OCI-M1 (cell line): ENCODE results near the gene NHLH2.

Source experiments
- DNase-seq: peaks from one replicate; lab custom pipeline; 2025; lab: John Stamatoyannopoulos, UW

The NHLH2 gene

DNA sequence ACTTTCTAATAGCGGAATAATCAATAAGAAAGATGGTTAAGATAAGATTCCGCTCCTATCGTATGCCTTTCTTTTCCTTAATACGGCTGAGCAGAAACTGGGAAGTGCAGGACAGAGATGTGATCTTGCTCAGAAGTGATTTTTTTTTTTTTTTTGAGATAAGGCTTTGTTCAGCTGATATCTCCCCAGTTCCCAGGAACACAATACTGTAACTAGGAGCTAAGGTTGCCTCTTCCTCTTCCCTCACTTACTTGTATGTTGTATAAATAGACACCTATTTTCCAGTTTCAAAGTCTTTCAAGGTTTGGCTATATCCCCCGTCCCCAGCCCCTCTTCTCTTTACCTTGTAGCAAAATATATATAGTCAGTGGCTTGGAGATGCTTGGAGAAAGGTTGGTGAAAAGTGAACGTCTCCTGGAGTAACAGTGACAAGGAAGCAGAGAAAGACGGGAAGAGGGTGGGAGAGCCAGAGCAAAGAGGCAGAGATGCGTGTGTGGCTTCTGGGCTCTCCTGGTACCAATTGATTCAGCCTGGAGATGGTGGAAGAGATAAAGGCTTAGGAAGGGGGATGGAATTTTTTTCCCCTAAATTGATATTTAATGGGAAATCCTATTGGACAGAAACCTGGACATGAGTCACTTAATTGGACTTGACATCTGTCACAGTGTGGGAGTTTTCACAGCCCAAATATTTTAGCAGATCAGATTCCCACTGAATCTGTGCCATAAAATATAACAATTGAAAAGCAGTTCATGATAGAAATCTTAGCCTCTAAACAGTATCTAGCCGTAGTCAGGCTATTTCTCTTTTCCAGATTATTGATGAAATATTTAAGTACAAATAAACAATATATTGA is at the start of gene NHLH2:
Gene NHLH2, minus strand, starts transcription at position 522 of the 856 bp plus-strand sequence. CDS start 2,754 bp downstream, outside the sequence.
- no peak for DNase-seq

DNA sequence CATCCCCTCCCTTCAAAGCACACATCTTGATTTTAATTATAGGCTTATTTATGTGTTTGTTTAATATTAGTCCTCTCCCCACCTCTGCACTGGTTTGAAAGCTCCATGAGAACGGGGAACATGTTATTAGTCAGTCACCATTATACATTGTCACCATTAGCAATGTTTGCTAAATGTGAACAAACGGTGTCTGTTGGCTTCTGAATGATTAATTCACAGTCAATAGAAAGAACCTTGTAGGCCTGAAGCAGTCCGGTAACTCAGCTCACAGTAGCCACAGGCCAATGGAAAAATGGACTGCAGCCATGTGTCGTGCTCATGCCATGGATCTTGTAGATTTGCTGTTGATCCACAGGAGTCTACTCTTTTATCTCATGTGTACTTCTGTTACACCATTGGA is 49.7 kb upstream of the NHLH2 start:
- no peak for DNase-seq

DNA sequence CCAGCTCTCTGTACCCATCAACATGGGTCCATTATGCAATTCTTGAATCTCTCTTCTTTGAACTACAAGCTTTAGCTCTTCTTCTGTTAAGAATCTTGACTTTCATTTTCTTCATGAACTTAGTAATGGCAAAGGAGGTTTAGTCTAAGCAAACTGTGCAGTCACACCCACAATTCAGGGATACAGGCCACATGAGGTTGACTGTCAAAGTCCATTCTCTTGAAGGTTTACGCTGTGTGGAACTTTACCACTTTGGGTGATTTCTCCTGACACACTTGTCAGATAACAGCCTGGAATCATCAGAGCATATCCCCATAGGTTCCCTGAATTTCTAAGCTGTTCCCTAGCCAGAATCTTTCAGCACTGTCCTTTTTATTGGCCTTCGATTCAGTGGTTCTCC is 48.0 kb upstream of the NHLH2 start:
- no peak for DNase-seq

DNA sequence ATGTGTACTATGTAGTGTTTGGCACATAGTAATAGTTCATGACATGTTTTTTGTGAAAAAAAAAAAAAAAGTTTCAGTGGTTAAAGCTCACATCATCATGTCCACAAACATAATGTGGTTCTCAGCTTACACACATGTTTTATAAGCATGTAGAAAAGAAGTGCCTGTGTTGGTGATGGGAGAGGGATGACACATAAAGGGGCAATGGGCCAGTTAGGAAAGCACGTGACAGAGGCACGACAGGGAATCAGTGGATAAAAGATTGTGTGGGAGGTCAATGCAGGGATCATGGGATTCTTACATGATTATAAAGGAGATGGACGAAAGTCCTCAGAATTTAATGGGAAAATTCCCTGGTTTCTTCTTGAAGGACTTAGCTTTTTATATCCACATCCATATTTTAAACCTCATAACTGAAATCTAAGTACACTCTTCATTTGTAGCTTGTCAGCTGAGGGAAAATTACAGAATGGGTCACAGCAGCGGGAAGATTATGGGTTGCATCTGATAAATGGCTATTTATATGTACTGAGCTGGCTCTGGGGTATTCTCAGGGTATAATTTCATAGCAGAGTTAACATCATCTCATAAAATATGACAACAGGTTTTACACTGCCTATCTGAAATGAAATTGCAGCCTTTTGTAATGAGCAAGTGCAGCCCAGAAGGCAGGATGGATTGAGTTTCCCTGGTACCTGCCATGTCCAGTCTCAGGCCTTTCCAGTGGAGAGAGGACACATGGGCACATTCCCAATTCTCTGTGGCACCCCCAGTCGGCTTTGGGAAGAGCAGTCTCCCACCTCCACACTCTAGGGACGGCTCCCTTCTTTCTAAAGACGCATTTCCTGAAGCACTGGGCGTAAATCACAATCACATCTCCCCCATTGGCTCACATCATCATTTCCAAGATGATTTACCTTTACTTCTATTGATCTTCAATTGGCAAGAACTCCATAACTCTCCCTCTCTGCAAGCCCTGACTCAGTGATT is 42.3 kb upstream of the NHLH2 start:
- no peak for DNase-seq

DNA sequence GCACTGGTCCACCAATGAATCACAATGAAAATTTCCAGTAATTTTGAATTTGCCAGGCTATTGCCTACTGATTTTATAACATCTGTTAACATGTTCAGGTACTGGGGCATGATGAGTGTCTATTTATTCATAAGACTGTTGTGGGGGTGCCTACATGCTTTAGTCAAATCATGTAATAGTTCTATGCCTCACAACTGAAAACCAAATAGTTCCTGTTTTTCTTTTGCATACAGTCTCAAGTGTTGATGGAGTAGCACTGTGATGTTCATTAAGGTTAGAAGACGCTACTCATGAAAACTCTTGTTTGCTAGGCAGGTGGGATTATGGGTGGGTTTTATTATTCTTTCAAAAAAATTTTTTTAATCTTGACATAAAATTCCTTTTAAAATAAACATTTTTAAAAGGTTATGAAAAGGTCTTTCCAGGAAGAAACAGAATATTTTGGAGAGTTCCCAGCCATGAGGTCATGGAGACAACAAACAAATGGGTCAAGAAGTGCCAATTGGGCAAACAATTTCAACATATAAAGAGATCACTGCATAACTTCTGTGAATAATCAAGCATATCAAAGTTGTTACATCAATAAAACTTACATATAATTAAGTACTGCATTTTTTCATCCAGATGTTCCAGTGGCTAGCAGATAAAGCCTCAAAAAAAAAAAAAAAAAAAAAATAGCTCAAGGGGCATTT is 40.2 kb upstream of the NHLH2 start:
- DNase-seq = no peak

DNA sequence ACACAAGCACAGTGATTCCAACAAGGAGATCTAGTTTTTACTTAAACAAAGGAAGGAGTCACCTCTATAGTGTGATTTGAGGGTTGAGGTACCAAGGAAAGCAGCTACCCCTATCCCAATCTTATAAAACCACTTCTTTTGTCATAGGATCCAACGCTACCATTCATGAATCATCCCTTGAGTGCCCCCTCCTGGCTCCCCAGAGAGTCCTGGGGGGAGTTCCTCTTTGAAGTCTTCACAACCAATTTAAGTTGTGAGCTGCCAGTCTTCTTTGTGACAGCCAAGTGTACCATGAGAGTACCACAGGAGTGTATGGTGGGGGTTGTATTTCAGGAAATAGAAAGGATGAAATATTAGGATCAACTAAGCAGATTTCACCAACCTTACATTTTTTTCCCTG is 39.1 kb upstream of the NHLH2 start:
- peak; percentile 31 for DNase-seq

DNA sequence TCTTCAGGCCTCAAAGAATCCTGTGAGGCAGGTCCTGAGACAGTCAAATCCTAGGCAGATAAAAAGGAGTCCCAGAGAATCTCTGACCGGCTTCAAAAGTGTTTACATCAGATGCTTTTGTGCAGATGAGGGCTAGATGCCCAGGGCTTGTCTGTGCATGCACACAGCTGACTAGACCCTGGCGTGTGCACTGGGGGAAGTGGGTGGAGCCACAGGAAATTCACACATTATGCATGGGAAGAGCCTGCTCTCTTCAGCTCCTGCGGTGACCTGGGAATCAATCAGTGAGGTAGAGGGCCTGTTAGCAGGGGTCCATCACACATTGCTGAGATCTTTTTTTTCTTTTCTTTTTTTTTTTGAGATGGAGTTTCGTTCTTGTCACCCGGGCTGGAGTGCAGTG is 36.6 kb upstream of the NHLH2 start:
- no peak for DNase-seq

DNA sequence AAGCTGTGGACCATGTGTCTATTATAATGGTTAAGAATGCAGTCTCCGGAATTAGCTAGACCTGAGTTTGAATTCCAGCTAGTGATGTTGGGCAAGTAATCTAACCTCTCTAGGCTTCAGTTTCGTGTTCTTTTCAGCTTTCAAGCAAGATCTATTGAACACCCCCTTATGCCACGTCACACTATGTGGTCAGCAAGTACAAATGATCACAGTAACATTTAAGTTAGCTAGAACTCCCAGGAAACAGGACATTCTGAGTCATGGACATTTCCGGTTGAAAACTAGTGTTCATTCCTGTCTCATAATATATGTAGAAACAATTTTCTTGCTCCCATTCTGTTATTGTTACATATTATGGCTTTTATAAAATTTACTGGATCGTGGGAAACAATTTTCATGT is 34.0 kb upstream of the NHLH2 start:
- no peak for DNase-seq

DNA sequence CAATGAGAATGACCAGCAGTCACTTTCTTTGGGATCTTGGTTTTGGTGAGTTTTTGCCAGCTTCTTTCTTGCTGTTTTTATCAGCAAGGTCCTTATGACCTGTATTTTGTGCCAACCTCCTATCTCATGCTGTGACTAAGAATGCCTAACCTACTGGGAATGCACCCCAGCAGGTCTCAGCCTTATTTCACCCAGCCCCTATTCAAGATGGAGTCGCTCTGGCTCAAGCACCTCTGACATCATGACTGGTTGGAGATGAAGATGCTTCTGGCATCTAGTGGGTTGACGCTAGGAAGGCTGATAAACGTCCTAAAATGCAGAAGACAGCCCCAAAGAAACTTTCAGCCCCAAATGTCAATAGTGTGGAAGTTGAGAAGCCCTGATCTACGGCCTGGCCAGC is 33.6 kb upstream of the NHLH2 start:
- no peak for DNase-seq

DNA sequence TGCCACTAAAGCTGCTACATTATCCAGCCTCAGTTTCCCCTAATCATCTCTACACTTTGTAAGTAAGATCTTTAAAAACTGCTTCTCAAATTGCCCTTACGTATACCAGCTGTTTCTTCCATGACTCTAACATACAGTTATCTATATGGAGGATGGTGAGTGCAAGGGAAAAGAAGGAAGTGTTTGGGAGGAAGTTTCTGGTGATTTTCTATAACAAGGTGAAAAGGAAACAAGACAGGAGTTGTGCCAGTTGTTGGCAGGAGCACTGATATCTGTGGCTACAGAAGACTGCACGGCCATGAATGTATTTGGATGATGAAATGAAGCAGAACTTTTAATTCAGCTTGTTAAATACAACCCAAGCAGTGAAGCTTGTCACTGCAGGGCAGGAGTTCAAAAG is 32.3 kb upstream of the NHLH2 start:
- DNase-seq = peak; percentile 16

DNA sequence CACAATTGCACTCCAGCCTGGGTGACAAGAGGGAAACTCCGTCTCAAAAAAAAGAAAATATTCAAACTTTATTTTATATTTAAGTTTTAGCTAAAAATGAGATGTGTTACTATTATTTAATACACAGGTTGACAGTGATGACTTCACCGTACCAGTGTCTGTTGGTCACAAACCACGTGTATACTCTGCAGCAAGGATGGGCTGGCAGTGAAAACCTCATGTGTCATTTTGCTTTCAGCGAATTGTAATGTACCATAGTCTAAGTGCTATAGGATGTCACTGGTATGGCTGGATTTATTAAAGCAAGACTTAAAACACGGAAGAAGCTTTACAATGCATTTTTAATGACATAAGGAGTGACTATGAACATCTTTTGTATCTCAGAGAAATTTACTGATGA is 28.1 kb upstream of the NHLH2 start:
- DNase-seq = no peak

DNA sequence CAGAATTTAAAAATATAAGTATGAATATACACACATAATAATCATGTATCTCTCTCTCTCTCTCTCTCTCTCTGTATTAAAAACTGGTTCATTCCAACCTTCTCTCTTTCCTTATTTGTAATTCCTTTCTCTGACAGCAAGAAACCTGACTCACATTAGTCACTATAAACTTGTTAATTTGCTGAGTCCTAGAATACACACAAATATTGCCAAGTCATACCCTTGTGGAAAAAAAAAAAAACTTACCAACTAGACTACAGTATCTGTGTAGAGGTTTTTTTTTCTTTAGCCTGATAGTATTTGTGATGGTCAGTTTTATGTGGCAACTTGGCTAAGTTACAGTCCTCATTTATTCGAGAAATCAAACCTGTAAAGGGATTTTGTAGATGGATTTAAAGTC is 26.3 kb upstream of the NHLH2 start:
- peak; percentile 18 for DNase-seq

DNA sequence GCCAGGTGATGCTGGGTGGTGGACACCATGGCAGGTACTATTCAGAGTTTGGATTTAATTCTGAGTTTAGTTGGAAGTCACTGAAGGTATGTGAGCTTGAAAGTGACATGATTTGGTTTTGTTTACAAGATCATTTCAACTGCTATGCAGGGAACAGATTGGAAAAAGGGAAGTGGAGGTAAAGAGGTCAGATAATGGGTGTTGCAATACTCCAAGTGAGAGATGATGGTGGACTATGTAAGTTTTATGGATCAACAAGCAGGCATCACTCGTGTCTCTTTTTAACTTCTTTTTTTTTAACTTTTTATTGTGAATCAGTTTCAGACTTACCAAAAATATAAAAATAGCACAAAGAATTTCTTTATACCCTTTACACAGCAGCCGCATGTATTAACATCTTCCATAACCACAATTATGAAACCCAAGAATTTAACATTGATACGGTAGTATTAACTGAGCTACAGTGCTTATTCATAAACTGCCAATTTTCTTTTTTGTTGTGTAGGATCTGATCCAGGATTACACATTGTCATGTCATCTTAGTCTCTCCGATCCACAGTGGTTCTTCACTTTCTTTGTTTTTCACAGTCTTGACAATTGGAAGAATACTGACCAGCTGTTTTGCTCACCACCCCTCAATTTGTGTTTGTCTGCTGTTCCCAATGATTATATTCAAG is 24.9 kb upstream of the NHLH2 start:
- peak; percentile 60 for DNase-seq

DNA sequence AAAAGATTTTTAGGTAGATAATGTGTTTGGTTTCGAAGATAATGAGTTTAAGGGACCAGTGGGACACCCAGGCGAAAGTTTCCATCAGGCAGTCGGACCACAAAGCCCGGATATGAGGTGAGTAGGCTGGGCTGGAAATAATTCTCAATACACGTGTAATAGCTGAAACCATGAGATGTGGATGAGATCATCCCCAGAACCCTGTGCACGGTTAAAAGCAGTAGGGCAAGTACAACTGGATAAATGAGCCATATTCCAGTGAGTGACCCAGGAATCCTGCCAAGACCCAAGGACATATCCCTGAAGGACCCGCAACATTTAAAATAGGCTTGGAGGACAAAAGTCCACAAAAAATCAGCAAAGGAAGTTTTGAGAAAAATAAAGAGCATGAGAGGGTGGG is 21.5 kb upstream of the NHLH2 start:
- DNase-seq = no peak

DNA sequence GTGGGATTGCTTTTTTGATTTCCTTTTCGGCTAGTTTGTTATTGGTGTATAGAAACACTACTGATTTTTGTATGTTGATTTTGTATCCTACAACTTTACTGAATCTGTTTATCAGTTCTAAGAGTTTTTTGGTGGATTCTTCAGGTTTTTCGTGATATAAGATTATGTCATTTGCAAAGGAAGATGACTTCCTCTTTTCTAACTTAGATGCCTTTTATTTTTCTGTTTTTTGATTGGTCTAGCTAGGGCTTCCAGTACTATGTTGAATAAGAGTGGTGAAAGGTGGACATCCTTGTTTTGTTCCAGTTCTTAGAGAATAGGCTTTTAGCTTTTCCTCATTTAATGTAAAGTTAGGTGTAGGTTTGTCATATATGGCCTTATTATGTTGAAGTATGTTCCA is 13.1 kb upstream of the NHLH2 start:
- peak; percentile 40 for DNase-seq

DNA sequence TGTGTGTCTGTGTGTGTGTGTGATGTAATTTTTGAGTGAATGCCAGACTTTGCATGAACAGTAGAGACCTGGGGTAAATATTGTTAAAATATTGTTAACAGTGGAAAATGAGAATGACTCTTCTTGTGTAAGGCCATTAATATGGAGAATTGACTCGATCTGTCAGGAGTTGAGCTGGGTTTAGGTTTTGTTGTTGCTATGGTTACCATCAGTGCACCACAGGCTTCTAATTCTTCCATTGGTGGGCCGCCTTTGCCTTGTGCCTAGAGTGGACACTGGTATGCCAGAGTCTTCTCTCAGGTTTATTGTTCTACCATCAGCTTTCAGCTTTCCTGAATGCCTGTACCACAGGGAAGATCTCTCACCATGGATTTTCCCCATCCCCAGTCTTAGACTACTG is 10.0 kb upstream of the NHLH2 start:
- no peak for DNase-seq

DNA sequence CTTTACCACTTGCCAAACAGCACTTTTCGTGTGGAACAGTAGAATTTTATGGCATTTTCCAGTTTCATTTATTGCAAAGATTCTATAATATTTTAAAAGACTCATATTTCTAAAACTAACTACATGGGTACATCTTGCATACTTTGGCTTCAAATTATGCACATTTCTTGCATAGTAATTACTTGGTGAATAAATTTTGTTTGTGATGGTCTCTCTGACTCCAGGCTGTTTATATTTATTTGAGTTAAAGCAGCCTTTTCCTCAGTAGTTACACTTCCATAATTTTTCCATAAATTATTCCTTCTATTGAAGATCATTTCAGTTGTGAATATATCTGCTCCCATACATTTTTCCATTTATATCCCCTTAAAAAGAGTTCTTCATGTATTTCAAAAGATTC is 6.9 kb upstream of the NHLH2 start:
- no peak for DNase-seq

DNA sequence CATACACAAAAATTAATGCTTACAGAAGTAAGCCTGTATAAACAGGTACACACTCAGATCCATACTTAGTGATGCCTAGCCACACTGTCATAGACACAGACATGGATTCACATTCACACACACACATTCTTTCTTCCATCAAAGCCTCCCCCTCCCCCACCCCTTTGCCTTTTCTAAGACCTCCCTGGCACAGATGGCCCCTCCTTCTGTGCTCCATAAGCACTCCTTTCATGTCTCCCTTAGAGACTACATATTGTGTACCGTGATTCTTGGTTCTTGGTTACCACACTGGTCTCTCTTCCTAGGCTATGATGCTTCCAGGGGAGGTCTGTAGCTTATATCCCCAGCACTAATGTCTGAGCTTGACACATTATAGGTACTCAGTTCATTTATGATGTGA is 2.0 kb upstream of the NHLH2 start:
- no peak for DNase-seq

DNA sequence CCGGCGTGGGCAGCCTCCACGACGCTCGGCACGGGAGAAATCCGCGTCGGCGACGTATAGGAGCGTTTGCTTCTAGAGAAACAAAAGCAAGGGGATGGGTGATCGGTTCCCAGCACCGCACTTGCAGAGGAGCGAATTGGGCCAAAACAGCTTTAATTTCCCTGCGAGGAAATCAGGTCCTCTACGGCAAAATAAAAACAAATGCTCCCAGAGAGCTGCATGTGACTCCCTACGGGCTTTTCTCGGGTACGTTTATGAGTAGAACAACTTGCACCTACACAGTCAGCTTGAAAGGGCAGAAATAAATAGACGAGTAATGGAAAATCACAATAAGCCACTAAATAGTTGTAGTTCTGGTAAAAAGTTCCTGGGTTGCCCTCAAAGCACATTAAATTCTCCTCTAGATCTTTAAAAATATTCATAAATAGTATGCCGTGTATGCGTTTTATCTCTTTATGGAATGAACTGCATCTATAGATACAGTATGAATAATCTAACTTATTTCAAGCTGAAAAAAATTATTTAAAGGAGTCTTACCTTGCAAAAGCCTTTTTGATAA is 1.2 kb downstream of the NHLH2 start:
- DNase-seq = no peak

DNA sequence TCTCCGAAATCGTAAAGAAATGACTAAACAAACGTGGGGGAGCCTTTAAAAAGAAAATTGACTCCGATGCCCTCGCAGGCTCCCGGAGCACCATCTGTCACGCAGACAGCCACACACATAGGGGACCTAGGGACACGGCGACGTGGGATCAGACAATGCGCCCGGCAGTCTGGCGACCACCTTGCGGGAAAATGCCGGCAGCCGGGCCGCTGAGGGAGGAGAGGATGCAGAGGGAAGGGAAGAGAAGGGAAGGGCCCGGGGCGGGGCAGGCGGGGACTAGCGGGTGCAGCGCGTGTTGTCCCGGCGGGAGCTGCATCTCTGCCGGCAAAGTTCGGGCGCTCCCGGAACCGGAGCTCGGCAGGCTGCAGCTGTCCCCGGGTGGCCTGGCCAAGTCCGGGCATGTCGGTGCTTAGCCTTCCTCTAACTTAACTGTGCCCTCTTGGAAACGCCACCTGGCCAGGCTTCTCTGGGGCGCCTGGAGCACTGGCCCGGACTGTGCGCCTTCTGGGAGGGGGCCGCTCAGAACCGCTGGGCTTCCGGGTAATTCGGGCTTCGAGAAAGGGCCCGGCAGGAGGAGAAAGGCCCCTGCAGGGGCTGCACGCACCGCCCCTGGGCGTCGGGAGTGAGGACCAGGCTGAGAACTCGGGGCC is 1.8 kb downstream of the NHLH2 start:
- DNase-seq = no peak

DNA sequence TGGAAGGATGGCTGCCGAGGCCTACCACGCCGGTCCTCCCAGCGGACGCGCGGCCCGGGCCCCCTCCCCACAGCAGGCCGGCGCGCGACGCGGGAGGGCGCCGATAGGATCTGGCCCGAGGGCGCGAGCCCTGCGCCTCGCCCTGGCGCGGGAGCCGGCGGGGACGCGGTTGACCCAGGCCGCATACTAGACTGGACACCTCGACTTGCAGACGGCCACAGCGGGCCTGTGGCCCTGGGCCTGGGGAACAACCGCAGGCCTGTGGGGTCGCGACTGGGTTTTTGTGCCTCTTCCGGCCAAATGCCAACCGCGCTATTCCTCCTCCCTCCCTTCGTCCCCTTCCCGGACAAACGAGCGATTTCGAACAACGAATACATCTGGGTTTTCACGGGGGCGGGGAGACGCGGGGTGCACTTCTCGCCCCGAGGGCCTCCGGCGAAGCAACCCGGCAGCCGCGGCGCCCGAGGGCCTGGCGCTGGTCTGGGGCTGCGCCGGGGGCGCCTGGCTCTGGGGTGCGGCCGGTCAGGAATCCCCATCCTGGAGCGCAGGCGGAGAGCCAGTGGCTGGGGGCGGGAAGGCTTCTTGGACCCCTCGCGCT is 2.4 kb downstream of the NHLH2 start:
- DNase-seq = no peak
